ENCODE data around the gene POLG. TPM values are rescaled to one million over a fixed set of nuclear protein-coding genes. Genes with fewer than 3 reads are reported as not detected.

Gene POLG
- total RNA-seq, 2 experiments from 2014 or later = 139 to 140 TPM

GRCh38 chr15:89323825-89324224 lies 10.8 kb downstream of the POLG start:
- intact Hi-C loops (cut with DNase I, micrococcal nuclease) = no loop called here
- no peaks in the 10 kb centered on the region for H3K9me3 Mint-ChIP-seq
- H3K27ac Mint-ChIP-seq = no peak overlapping the region
- peaks cover 6% of the 10 kb centered on the region for H3K4me1 Mint-ChIP-seq (ENCODE audit: low read depth)
- DNase-seq (no peak), ATAC-seq (ENCODE audit: poor library complexity) (no peak)
- CTCF ChIA-PET = no interaction called here
- H3K27me3 Mint-ChIP-seq = no peaks in the 10 kb centered on the region
- Histone ChIP-seq H3K9me3 (ENCODE audit: control insufficient read depth in 1 of 2, insufficient read depth in 1 of 2, low read length in 2 of 2) (no peaks in the 10 kb centered on the region), H3K36me3 (ENCODE audit: insufficient read depth, low read length) (peaks cover 100% of the 10 kb centered on the region), H3K27ac (ENCODE audit: low read depth in 1 of 2, low read length in 2 of 2) (no peak overlapping the region), H3K4me1 (ENCODE audit: insufficient read depth, low read length) (peaks cover 15% of the 10 kb centered on the region), H3K27me3 (ENCODE audit: control insufficient read depth in 1 of 2, insufficient read depth in 2 of 2, low read length in 2 of 2) (no peaks in the 10 kb centered on the region), H3K4me3 (ENCODE audit: low read length) (no peak overlapping the region)
- H3K36me3 Mint-ChIP-seq (ENCODE audit: low read depth) = peaks cover 97% of the 10 kb centered on the region
- no peak overlapping the region for H3K4me3 Mint-ChIP-seq
- POLR2A ChIA-PET = interaction anchor here (2.6 kb wide), 1 partner anchor 10 kb away, joined by 10 read pairs; the partner anchor contains the start of gene POLG
- TF ChIP-seq CTCF (IDR thresholded peaks at IDR 0.05) = no peak

GRCh38 chr15:89322822-89323221 lies 11.8 kb downstream of the POLG start:
- peak overlapping the region; percentile 51 for H3K27ac Mint-ChIP-seq
- Histone ChIP-seq H3K4me3 (ENCODE audit: low read length) (no peak overlapping the region), H3K27ac (ENCODE audit: low read depth in 1 of 2, low read length in 2 of 2) (no peak overlapping the region), H3K4me1 (ENCODE audit: insufficient read depth, low read length) (peaks cover 7% of the 10 kb centered on the region), H3K27me3 (ENCODE audit: control insufficient read depth in 1 of 2, insufficient read depth in 2 of 2, low read length in 2 of 2) (no peaks in the 10 kb centered on the region), H3K9me3 (ENCODE audit: control insufficient read depth in 1 of 2, insufficient read depth in 1 of 2, low read length in 2 of 2) (no peaks in the 10 kb centered on the region), H3K36me3 (ENCODE audit: insufficient read depth, low read length) (peaks cover 99% of the 10 kb centered on the region)
- no peaks in the 10 kb centered on the region for H3K27me3 Mint-ChIP-seq
- H3K9me3 Mint-ChIP-seq = no peaks in the 10 kb centered on the region
- no peak overlapping the region for H3K4me3 Mint-ChIP-seq
- H3K4me1 Mint-ChIP-seq (ENCODE audit: low read depth) = no peaks in the 10 kb centered on the region
- CTCF ChIA-PET = interaction anchor here (0.6 kb wide), 1 partner anchor 64 kb away, joined by 4 read pairs; no protein-coding TSS in a partner anchor
- DNase-seq (no peak), ATAC-seq (ENCODE audit: poor library complexity) (no peak)
- intact Hi-C loops (cut with DNase I, micrococcal nuclease) = no loop called here
- no peak for TF ChIP-seq CTCF (IDR thresholded peaks at IDR 0.05)
- peaks cover 97% of the 10 kb centered on the region for H3K36me3 Mint-ChIP-seq (ENCODE audit: low read depth)
- POLR2A ChIA-PET = interaction anchor here (2.6 kb wide), 1 partner anchor 11 kb away, joined by 10 read pairs; the partner anchor contains the start of gene POLG

- H3K4me3 Mint-ChIP-seq = no peak overlapping the region
- intact Hi-C loops (cut with DNase I, micrococcal nuclease) = no loop called here
- peak overlapping the region; percentile 51 for H3K27ac Mint-ChIP-seq
- H3K27ac ChIP-seq (ENCODE audit: low read depth in 1 of 2, low read length in 2 of 2) = no peak overlapping the region
- ATAC-seq (ENCODE audit: poor library complexity) (no peak), DNase-seq (no peak)
- no peak overlapping the region for H3K4me3 ChIP-seq (ENCODE audit: low read length)
- POLR2A ChIA-PET = interaction anchor here (1.3 kb wide), 1 partner anchor 12 kb away, joined by 3 read pairs; no protein-coding TSS in a partner anchor
- H3K4me1 Mint-ChIP-seq (ENCODE audit: low read depth) = no peaks in the 10 kb centered on the region
- no peak for TF ChIP-seq CTCF (IDR thresholded peaks at IDR 0.05)
- no peaks in the 10 kb centered on the region for H3K27me3 ChIP-seq (ENCODE audit: control insufficient read depth in 1 of 2, insufficient read depth in 2 of 2, low read length in 2 of 2)
- no peaks in the 10 kb centered on the region for H3K27me3 Mint-ChIP-seq
- H3K36me3 Mint-ChIP-seq (ENCODE audit: low read depth) = peaks cover 97% of the 10 kb centered on the region
- H3K9me3 ChIP-seq (ENCODE audit: control insufficient read depth in 1 of 2, insufficient read depth in 1 of 2, low read length in 2 of 2) = no peaks in the 10 kb centered on the region
- peaks cover 99% of the 10 kb centered on the region for H3K36me3 ChIP-seq (ENCODE audit: insufficient read depth, low read length)
- H3K9me3 Mint-ChIP-seq = no peaks in the 10 kb centered on the region
- peaks cover 2% of the 10 kb centered on the region for H3K4me1 ChIP-seq (ENCODE audit: insufficient read depth, low read length)
- CTCF ChIA-PET = interaction anchor here (0.5 to 0.6 kb wide), 2 partner anchors 31 to 1675 kb away, joined by 3 to 4 read pairs; no protein-coding TSS in a partner anchor
Measured at GRCh38 chr15:89321521-89322410, 12.9 kb downstream of the POLG start.

Measured in CD4-positive, alpha-beta T cell (primary cell).